Prostate gland (tissue), 2 donors: ENCODE results near the gene MEGF10.

Experiments used
- CTCF ChIP-seq, 4 experiments: fragments of 200-600 bp in 2 of 4; fragments of 450-650 bp in 2 of 4; sonication (generic) in 2 of 4; IDR thresholded peaks; 1 replicate in 3 of 4; 2 replicates in 1 of 4; pipeline ENCODE4 v1.5.1; 2016 to 2019; ENCODE audit warnings: antibody characterized with exemption in 4 of 4, mild to moderate bottlenecking in 2 of 4, moderate library complexity in 2 of 4
- POLR2A ChIP-seq: fragments of 450-650 bp; IDR thresholded peaks from one replicate; pipeline ENCODE4 v1.6.1; 2016; ENCODE audit warnings: antibody characterized with exemption, mild to moderate bottlenecking
- POLR2AphosphoS5 ChIP-seq: sonication (generic); formaldehyde crosslinking; IDR thresholded peaks from one replicate; pipeline ENCODE4 v1.6.1; 2017; ENCODE audit warnings: antibody characterized with exemption

- TF ChIP-seq CTCF (IDR thresholded peaks at IDR 0.05) (no peak), POLR2A (no peak), POLR2AphosphoS5 (no peak)
These were observed 157.2 kb downstream of the MEGF10 start for GRCh38 chr5:127447827-127448226.
